ENCODE measurements around the gene FBXW7.
A peak's percentile ranks its signal among the peaks of the same experiment; 100 is the strongest.

The FBXW7 gene

GRCh38 chr4:152454398-152455011, 81.4 kb downstream of the FBXW7 start:
- peak; percentile 58; the same call in 2 of the 3 replicates for ATAC-seq
- TF ChIP-seq ESRRG (CRISPR knock-in tag; IDR thresholded peaks at IDR 0.05) (no peak), ZFP30 (CRISPR knock-in tag; IDR thresholded peaks at IDR 0.05) (no peak), GLIS3 (CRISPR knock-in tag; IDR thresholded peaks at IDR 0.05) (no peak), ZNF8 (CRISPR knock-in tag; IDR thresholded peaks at IDR 0.05) (no peak), TSHZ2 (CRISPR knock-in tag; IDR thresholded peaks at IDR 0.05) (no peak), OSR1 (CRISPR knock-in tag; IDR thresholded peaks at IDR 0.05) (no peak), PPARA (CRISPR knock-in tag; IDR thresholded peaks at IDR 0.05; ENCODE audit: borderline replicate concordance) (no peak), POU6F1 (CRISPR knock-in tag; IDR thresholded peaks at IDR 0.05; ENCODE audit: borderline replicate concordance, low read depth) (no peak), RARB (CRISPR knock-in tag; IDR thresholded peaks at IDR 0.05) (no peak), ZNF70 (CRISPR knock-in tag; IDR thresholded peaks at IDR 0.05) (no peak), ZNF565 (CRISPR knock-in tag; conservative IDR thresholded peaks at IDR 0.05; ENCODE audit: low read depth) (no peak), BACH2 (CRISPR knock-in tag; IDR thresholded peaks at IDR 0.05; ENCODE audit: borderline replicate concordance) (no peak), TOX (CRISPR knock-in tag; IDR thresholded peaks at IDR 0.05; ENCODE audit: borderline replicate concordance) (no peak), ISL1 (CRISPR knock-in tag; IDR thresholded peaks at IDR 0.05) (no peak), ZC3H10 (CRISPR knock-in tag; IDR thresholded peaks at IDR 0.05) (no peak), CSDC2 (CRISPR knock-in tag; IDR thresholded peaks at IDR 0.05) (no peak), ARNTL (CRISPR knock-in tag; IDR thresholded peaks at IDR 0.05; ENCODE audit: borderline replicate concordance, low read depth) (no peak), CSRNP3 (CRISPR knock-in tag; IDR thresholded peaks at IDR 0.05) (no peak), TCF4 (CRISPR knock-in tag; IDR thresholded peaks at IDR 0.05; ENCODE audit: borderline replicate concordance) (no peak)
- TF ChIP-seq, protein P1, sequence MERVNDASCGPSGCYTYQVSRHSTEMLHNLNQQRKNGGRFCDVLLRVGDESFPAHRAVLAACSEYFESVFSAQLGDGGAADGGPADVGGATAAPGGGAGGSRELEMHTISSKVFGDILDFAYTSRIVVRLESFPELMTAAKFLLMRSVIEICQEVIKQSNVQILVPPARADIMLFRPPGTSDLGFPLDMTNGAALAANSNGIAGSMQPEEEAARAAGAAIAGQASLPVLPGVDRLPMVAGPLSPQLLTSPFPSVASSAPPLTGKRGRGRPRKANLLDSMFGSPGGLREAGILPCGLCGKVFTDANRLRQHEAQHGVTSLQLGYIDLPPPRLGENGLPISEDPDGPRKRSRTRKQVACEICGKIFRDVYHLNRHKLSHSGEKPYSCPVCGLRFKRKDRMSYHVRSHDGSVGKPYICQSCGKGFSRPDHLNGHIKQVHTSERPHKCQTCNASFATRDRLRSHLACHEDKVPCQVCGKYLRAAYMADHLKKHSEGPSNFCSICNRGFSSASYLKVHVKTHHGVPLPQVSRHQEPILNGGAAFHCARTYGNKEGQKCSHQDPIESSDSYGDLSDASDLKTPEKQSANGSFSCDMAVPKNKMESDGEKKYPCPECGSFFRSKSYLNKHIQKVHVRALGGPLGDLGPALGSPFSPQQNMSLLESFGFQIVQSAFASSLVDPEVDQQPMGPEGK (CRISPR knock-in tag; IDR thresholded peaks at IDR 0.05; ENCODE audit: borderline replicate concordance), result no peak

- no peak for ATAC-seq
- TF ChIP-seq ZNF70 (CRISPR knock-in tag; IDR thresholded peaks at IDR 0.05), result no peak
- no peak for TF ChIP-seq BACH2 (CRISPR knock-in tag; IDR thresholded peaks at IDR 0.05; ENCODE audit: borderline replicate concordance)
- no peak for TF ChIP-seq TOX (CRISPR knock-in tag; IDR thresholded peaks at IDR 0.05; ENCODE audit: borderline replicate concordance)
- TF ChIP-seq ZFP30 (CRISPR knock-in tag; IDR thresholded peaks at IDR 0.05), result no peak
Observed at GRCh38 chr4:152451496-152451895, 84.4 kb downstream of the FBXW7 start.

GRCh38 chr4:152448854-152449253, 87.0 kb downstream of the FBXW7 start:
- no peak for ATAC-seq
- TF ChIP-seq ZFP30 (CRISPR knock-in tag; IDR thresholded peaks at IDR 0.05) (no peak), ARNTL (CRISPR knock-in tag; IDR thresholded peaks at IDR 0.05; ENCODE audit: borderline replicate concordance, low read depth) (no peak), PPARA (CRISPR knock-in tag; IDR thresholded peaks at IDR 0.05; ENCODE audit: borderline replicate concordance) (no peak), CSDC2 (CRISPR knock-in tag; IDR thresholded peaks at IDR 0.05) (no peak), ISL1 (CRISPR knock-in tag; IDR thresholded peaks at IDR 0.05) (no peak), GLIS3 (CRISPR knock-in tag; IDR thresholded peaks at IDR 0.05) (no peak), ZNF8 (CRISPR knock-in tag; IDR thresholded peaks at IDR 0.05) (no peak), OSR1 (CRISPR knock-in tag; IDR thresholded peaks at IDR 0.05) (no peak), POU6F1 (CRISPR knock-in tag; IDR thresholded peaks at IDR 0.05; ENCODE audit: borderline replicate concordance, low read depth) (no peak)
- TF ChIP-seq, protein P1 (CRISPR knock-in tag; IDR thresholded peaks at IDR 0.05; ENCODE audit: borderline replicate concordance), result no peak
